Measurements from ENCODE around the gene MACROH2A2.

DNA sequence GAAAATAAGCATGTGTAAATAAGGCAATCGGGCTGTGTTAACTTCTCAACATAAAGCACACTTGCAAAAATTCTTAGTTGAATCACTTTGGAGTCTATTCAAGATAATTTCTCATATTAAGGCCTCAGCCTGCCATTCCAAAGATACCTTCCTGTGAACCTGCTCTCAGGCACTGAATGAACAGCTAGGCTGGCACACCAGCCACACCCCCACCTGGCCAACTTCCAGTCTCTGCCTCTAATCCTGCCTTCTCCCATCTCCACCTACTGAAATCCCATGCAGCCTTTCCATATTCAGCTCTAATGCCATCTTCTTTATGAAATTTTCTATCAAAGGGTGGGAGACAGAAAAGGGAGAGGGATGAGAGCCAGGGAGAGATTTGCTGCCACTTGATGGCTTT is 17.1 kb upstream of the MACROH2A2 start:
- no peak for TF ChIP-seq CTCF (IDR thresholded peaks at IDR 0.05; ENCODE audit: low read depth, low read length)
- no peak for TF ChIP-seq EZH2phosphoT487 (IDR thresholded peaks at IDR 0.05; ENCODE audit: low read depth)

All from OCI-LY3 (cell line).